Testis (tissue), 3 donors: ENCODE measurements around the gene KCNT2. TPM values are rescaled to one million over a fixed set of nuclear protein-coding genes. Genes with fewer than 3 reads are reported as not detected.

Experiments used
- DNase-seq: peaks from one replicate; pipeline ENCODE4 v3.0.0-alpha.2; 2019
- H3K27ac ChIP-seq, 2 donors: fragments of 200-600 bp; sonication (generic); one replicate each; pipeline ENCODE4 v1.5.1; 2019
- H3K27me3 ChIP-seq: fragments of 200-600 bp; sonication (generic); one replicate; pipeline ENCODE4 v1.5.1; 2019
- H3K36me3 ChIP-seq: fragments of 200-600 bp; sonication (generic); one replicate; pipeline ENCODE4 v1.5.1; 2017; ENCODE audit warnings: low read depth; ENCODE audit errors: missing control alignments
- H3K4me1 ChIP-seq: fragments of 200-600 bp; sonication (generic); one replicate; pipeline ENCODE4 v1.5.1; 2019
- H3K4me3 ChIP-seq, 2 donors: fragments of 200-600 bp; sonication (generic); one replicate each; pipeline ENCODE4 v1.5.1; 2017 to 2019
- H3K9me3 ChIP-seq: fragments of 200-600 bp; sonication (generic); one replicate; pipeline ENCODE4 v1.5.1; 2017
- CTCF ChIP-seq, 3 experiments: fragments of 450-650 bp in 2 of 3; fragments of 200-600 bp in 1 of 3; sonication (generic) in 1 of 3; IDR thresholded peaks; one replicate each; pipeline ENCODE4 v1.5.1; 2016 to 2019; ENCODE audit warnings: antibody characterized with exemption in 3 of 3, mild to moderate bottlenecking in 2 of 3, moderate library complexity in 1 of 3
- POLR2A ChIP-seq: fragments of 450-650 bp; IDR thresholded peaks from one replicate; pipeline ENCODE4 v1.6.1; 2017; ENCODE audit warnings: antibody characterized with exemption, mild to moderate bottlenecking, moderate library complexity
- WGBS, 2 donors: methylation state at CpG; one replicate each; pipeline ENCODE4 v1.1.5; 2018; 5-methylcytosine and 5-hydroxymethylcytosine counted together
- intact Hi-C: fragments of 100-400 bp; cut with DNase I; formaldehyde crosslinking; loops from one replicate; pipeline ENCODE4 v1.15.1; 2023; ENCODE audit warnings: low total_unique reads
- microRNA-seq, 2 donors: library from miRNA; unstranded; fragments of <30 nt; microRNA quantifications; one replicate each; pipeline ENCODE4, GENCODE V29; 2016; ENCODE audit warnings: borderline number of aligned reads in 2 of 2, borderline replicate concordance in 1 of 2
- polyA plus RNA-seq: library from polyadenylated mRNA; stranded (reverse); fragments of 350-450 nt; fragmentation: Illumina TruSeq; extraction: RNeasy Lipid Tissue Mini Kit (QIAGEN cat#74804); gene quantifications from one replicate; pipeline ENCODE4 v1.2.3, GENCODE V29; 2014; ENCODE audit warnings: low read depth, low replicate concordance; ENCODE audit not compliant: insufficient read depth
- small RNA-seq, 2 donors: library from RNA; depleted of rRNA; stranded (forward); fragments of <200 nt; gene quantifications; one replicate each; pipeline ENCODE3, GENCODE V24; 2016
- total RNA-seq, 2 donors: library from RNA; depleted of rRNA; stranded (reverse); fragments of >200 nt; gene quantifications; one replicate each; pipeline ENCODE4 v1.2.3, GENCODE V29; 2016

The KCNT2 gene
- total and polyA plus RNA-seq, 3 donors from 2014 or later, result 2.7 to 3.9 (median 3.2) TPM

GRCh38 chr1:196178083-196178635 is 430.1 kb downstream of the KCNT2 start:
- no peaks in the 10 kb centered on the region for H3K27me3 ChIP-seq
- 76 to 77% methylated on average over 3 of the region's 3 CpGs for WGBS, 2 donors
- intact Hi-C loops, result no loop called here
- no peak for DNase-seq
- no peaks in the 10 kb centered on the region for H3K4me1 ChIP-seq
- TF ChIP-seq CTCF (IDR thresholded peaks at IDR 0.05) (no peak), POLR2A (no peak)
- H3K9me3 ChIP-seq, result no peaks in the 10 kb centered on the region
- H3K4me3 ChIP-seq, result no peak overlapping the region
- no peak overlapping the region for H3K27ac ChIP-seq
- H3K36me3 ChIP-seq, result no peaks in the 10 kb centered on the region

Small RNA genes lying within 50 kb of the gene (microRNA-seq; reads per million reads assigned to microRNA genes)
- 0 reads per million in 2 donors for gene MIR4735

Small RNA genes lying within 50 kb of the gene (small RNA-seq; reads per million reads assigned to genes)
- gene MIR4735, result 0 reads per million in 2 donors

Other genes with a start within 250 kb of the KCNT2 start
- 10 to 100 TPM in 1 of 2 donors, 1 to 10 TPM in 1; 9.3 to 26.2 TPM for gene CFH, start 43.6 kb upstream of the KCNT2 start, total RNA-seq
- 32.1 TPM for gene CFH, start 43.6 kb upstream of the KCNT2 start, polyA plus RNA-seq
- 1 to 10 TPM in 1 of 2 donors, not detected in 1; 1.0 TPM for gene CFHR3, start 166.4 kb upstream of the KCNT2 start, total RNA-seq
- gene CFHR3, start 166.4 kb upstream of the KCNT2 start, polyA plus RNA-seq, result not detected
- not detected for gene CFHR1, start 211.3 kb upstream of the KCNT2 start, total RNA-seq
- 0.57 TPM for gene CFHR1, start 211.3 kb upstream of the KCNT2 start, polyA plus RNA-seq